ENCODE data around the gene CMTM2. TPM values are rescaled to one million over a fixed set of nuclear protein-coding genes. Genes with fewer than 3 reads are reported as not detected.

Gene CMTM2
- total and polyA plus RNA-seq, 2 experiments from 2014 or later, result 0.60 TPM; not detected in 1

DNA sequence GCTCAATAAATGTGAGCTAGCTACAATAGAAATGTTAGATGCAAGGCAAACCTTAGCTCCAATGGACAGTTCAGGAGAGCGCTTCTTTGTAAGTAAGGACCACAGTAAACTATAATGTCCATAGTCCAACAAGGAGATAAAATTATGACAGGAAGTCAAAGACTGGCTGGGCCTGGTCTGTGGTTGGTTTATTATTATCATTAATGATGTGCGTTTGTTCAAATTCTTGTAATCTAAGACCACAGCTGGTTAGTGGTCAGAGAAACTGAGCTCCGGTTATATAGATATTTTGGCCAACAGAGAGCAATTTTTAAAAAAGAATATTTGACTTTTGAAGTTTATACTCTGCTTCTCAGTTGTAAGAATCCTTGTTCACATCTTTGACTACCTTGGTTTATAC, 4.7 kb upstream of the CMTM2 start:
- no peak for DNase-seq (ENCODE audit: low spot score)

DNA sequence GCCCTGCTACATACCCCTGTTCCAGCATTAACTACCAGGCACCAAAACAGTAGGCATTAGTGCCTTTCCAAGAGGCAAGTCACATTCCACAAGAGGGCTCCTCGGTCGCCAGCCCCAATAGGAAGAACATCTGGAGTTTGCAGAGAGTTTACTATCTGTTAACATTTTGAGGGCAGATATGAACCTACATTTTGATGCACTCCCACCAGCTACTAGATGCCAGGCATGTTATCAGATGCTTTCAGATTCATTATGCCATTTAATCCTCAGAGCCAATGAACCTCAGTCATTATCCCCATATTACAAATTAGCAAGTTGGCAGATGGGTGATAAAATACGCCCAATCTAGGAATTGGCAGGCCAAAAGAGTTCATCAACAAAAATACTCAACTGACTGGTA, 4.2 kb upstream of the CMTM2 start:
- H3K4me2 ChIP-seq, result no peak overlapping the region
- no peaks in the 10 kb centered on the region for H4K20me1 ChIP-seq (ENCODE audit: insufficient read depth, poor library complexity, severe bottlenecking)
- H3K9me2 ChIP-seq (replicated peaks; ENCODE audit: insufficient read depth), result no peaks in the 10 kb centered on the region
- H3K27me3 ChIP-seq, result peaks cover 23% of the 10 kb centered on the region
- H3K4me3 ChIP-seq, result no peak overlapping the region
- H3K27ac ChIP-seq, result no peak overlapping the region
- WGBS (ENCODE audit: low lambda C conversion rate, missing lambda C conversion rate), result 88% methylated on average over 3 of the region's 3 CpGs
- H2AFZ ChIP-seq, result no peak overlapping the region
- no peaks in the 10 kb centered on the region for H3K79me2 ChIP-seq
- H3K4me1 ChIP-seq (ENCODE audit: insufficient read depth), result peaks cover 1% of the 10 kb centered on the region
- no peaks in the 10 kb centered on the region for H3K9me3 ChIP-seq (ENCODE audit: low read depth)
- DNase-seq (ENCODE audit: low spot score), result no peak
- TF ChIP-seq EZH2phosphoT487 (IDR thresholded peaks at IDR 0.05; ENCODE audit: low read depth, severe bottlenecking, unreplicated experiment) (no peak), EZH2 (IDR thresholded peaks at IDR 0.05; ENCODE audit: borderline replicate concordance) (no peak), CTCF (IDR thresholded peaks at IDR 0.05; ENCODE audit: poor library complexity) (no peak)
- no peaks in the 10 kb centered on the region for H3K36me3 ChIP-seq (replicated peaks; ENCODE audit: insufficient read depth, low read depth)

More for the DNA sequence above, 4.7 kb upstream of the CMTM2 start:
- Histone ChIP-seq H3K27ac (no peak overlapping the region), H3K4me2 (no peak overlapping the region), H3K4me1 (ENCODE audit: insufficient read depth) (peaks cover 5% of the 10 kb centered on the region), H3K36me3 (replicated peaks; ENCODE audit: insufficient read depth, low read depth) (no peaks in the 10 kb centered on the region), H3K9me3 (ENCODE audit: low read depth) (no peaks in the 10 kb centered on the region), H3K9me2 (replicated peaks; ENCODE audit: insufficient read depth) (no peaks in the 10 kb centered on the region), H3K4me3 (no peak overlapping the region), H3K79me2 (no peaks in the 10 kb centered on the region), H3K27me3 (peaks cover 22% of the 10 kb centered on the region), H2AFZ (no peak overlapping the region), H4K20me1 (ENCODE audit: insufficient read depth, poor library complexity, severe bottlenecking) (no peaks in the 10 kb centered on the region)
- TF ChIP-seq EZH2 (IDR thresholded peaks at IDR 0.05; ENCODE audit: borderline replicate concordance) (no peak), EZH2phosphoT487 (IDR thresholded peaks at IDR 0.05; ENCODE audit: low read depth, severe bottlenecking, unreplicated experiment) (no peak)
- WGBS (ENCODE audit: low lambda C conversion rate, missing lambda C conversion rate), result 87% methylated on average over 3 of the region's 3 CpGs

GRCh38 chr16:66576296-66576695, 3.0 kb upstream of the CMTM2 start:
- Histone ChIP-seq H3K4me3 (no peak overlapping the region), H4K20me1 (ENCODE audit: insufficient read depth, poor library complexity, severe bottlenecking) (no peaks in the 10 kb centered on the region), H3K9me3 (ENCODE audit: low read depth) (no peaks in the 10 kb centered on the region), H2AFZ (no peak overlapping the region), H3K79me2 (no peaks in the 10 kb centered on the region), H3K9me2 (replicated peaks; ENCODE audit: insufficient read depth) (no peaks in the 10 kb centered on the region), H3K36me3 (replicated peaks; ENCODE audit: insufficient read depth, low read depth) (no peaks in the 10 kb centered on the region), H3K27me3 (peaks cover 23% of the 10 kb centered on the region), H3K27ac (no peak overlapping the region), H3K4me2 (no peak overlapping the region), H3K4me1 (ENCODE audit: insufficient read depth) (no peaks in the 10 kb centered on the region)
- 95% methylated on average over 5 of the region's 5 CpGs for WGBS (ENCODE audit: low lambda C conversion rate, missing lambda C conversion rate)
- DNase-seq (ENCODE audit: low spot score), result no peak
- TF ChIP-seq EZH2phosphoT487 (IDR thresholded peaks at IDR 0.05; ENCODE audit: low read depth, severe bottlenecking, unreplicated experiment) (no peak), CTCF (IDR thresholded peaks at IDR 0.05; ENCODE audit: poor library complexity) (no peak), EZH2 (IDR thresholded peaks at IDR 0.05; ENCODE audit: borderline replicate concordance) (no peak)

- Histone ChIP-seq H3K36me3 (replicated peaks; ENCODE audit: insufficient read depth, low read depth) (no peaks in the 10 kb centered on the region), H3K79me2 (no peaks in the 10 kb centered on the region), H3K4me3 (no peak overlapping the region), H3K4me1 (ENCODE audit: insufficient read depth) (no peaks in the 10 kb centered on the region), H2AFZ (no peak overlapping the region), H3K9me3 (ENCODE audit: low read depth) (no peaks in the 10 kb centered on the region), H3K9me2 (replicated peaks; ENCODE audit: insufficient read depth) (no peaks in the 10 kb centered on the region), H4K20me1 (ENCODE audit: insufficient read depth, poor library complexity, severe bottlenecking) (no peaks in the 10 kb centered on the region), H3K27me3 (peaks cover 23% of the 10 kb centered on the region), H3K27ac (no peak overlapping the region), H3K4me2 (no peak overlapping the region)
- WGBS (ENCODE audit: low lambda C conversion rate, missing lambda C conversion rate), result 63% methylated on average over 4 of the region's 4 CpGs
- TF ChIP-seq CTCF (IDR thresholded peaks at IDR 0.05; ENCODE audit: poor library complexity) (peak; percentile 15), EZH2 (IDR thresholded peaks at IDR 0.05; ENCODE audit: borderline replicate concordance) (no peak), EZH2phosphoT487 (IDR thresholded peaks at IDR 0.05; ENCODE audit: low read depth, severe bottlenecking, unreplicated experiment) (no peak)
- DNase-seq (ENCODE audit: low spot score), result no peak
These were observed 1.4 kb downstream of the CMTM2 start for GRCh38 chr16:66580605-66581209.

All from hepatocyte (in vitro differentiated cells).